ENCODE measurements around the gene MYOM1. TPM values are rescaled to one million over a fixed set of nuclear protein-coding genes. Genes with fewer than 3 reads are reported as not detected.

The MYOM1 gene
- total RNA-seq, 2 donors from 2014 or later: 0.52 to 2.0 TPM

- Mint-ChIP-seq H3K27ac (no peak overlapping the region), H3K4me1 (peaks cover under 1% of the 10 kb centered on the region), H3K36me3 (ENCODE audit: low read depth) (no peaks in the 10 kb centered on the region), H3K9me3 (no peaks in the 10 kb centered on the region), H3K4me3 (no peak overlapping the region), H3K27me3 (no peaks in the 10 kb centered on the region)
- no peak for ATAC-seq (replicated peaks)
Measured at GRCh38 chr18:3102983-3103382, 116.8 kb downstream of the MYOM1 start.

DNA sequence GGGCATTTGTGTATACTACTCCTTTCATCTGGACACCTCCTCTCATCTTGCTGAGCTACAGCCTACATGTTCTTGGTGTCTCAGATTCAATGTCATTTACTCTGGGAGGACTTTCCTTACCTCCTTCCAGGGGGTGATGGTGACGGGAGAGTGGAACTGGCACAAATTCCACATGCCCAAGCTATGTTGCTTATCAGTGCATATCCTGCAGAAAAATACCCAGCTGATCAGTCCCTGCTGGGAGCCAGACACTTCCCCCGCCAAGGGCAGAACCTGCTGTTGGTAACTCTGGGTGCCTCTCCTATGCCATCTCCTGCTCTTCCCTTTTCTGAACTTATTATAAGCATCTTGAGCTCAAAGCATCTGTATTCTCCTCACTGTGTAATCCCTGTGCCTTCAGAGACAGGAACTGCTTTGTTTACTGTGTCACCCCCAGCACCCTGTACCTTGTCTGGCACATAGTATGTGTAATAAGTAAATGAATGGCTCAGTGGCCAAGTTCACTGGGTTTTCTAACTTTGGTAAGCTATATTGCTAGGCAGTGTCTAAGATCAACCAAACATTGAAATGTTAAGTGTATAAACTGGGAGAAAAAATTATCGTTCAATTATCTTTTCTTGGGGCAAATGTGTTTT, 119.2 kb downstream of the MYOM1 start:
- Mint-ChIP-seq H3K4me1 (peaks cover 10% of the 10 kb centered on the region), H3K4me3 (no peak overlapping the region), H3K27ac (no peak overlapping the region), H3K9me3 (no peaks in the 10 kb centered on the region), H3K27me3 (no peaks in the 10 kb centered on the region), H3K36me3 (ENCODE audit: low read depth) (no peaks in the 10 kb centered on the region)
- ATAC-seq (replicated peaks): no peak

DNA sequence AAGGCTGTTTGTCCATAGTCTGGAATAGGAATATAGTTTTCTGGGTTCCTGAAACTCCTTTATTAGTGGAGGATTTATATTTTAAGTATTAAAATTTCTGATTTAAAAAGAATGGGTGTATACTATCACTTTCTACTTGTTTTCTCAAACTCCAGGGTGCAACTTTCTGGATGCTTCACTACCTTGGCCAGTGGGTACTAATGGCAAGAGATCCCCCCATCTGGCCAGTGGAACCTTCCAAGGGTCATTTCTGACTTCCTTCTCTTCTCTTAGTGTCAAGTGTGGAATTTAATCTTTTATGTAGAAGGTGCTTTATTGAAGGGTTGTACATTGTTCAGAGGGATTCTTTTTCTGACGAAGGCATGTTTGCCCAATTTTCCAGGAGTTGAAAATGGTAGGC, 120.4 kb downstream of the MYOM1 start:
- no peak overlapping the region for H3K4me3 Mint-ChIP-seq
- H3K36me3 Mint-ChIP-seq (ENCODE audit: low read depth): no peaks in the 10 kb centered on the region
- no peak overlapping the region for H3K27ac Mint-ChIP-seq
- no peaks in the 10 kb centered on the region for H3K27me3 Mint-ChIP-seq
- ATAC-seq (replicated peaks): no peak
- no peaks in the 10 kb centered on the region for H3K9me3 Mint-ChIP-seq
- peaks cover 10% of the 10 kb centered on the region for H3K4me1 Mint-ChIP-seq

DNA sequence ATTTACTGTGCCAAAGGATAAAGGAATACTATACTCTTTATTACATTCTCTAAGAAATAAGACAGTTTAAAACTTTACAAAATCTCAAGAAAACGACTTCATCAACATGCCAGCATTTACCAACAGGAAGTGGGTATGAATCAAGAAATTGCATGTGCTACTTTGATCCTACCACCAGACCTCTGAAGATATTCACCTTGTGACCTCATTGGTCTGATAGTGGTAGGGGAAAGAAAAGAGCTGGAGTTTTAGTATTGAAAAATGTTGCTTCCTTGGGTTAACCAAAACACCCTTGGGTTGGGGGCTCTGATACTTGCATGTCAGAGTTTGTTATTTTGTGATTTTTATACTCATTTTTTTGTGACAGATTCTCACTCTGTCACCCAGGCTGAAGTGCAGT, 122.7 kb downstream of the MYOM1 start:
- Mint-ChIP-seq H3K4me1 (peaks cover 10% of the 10 kb centered on the region), H3K27ac (no peak overlapping the region), H3K27me3 (no peaks in the 10 kb centered on the region), H3K4me3 (no peak overlapping the region), H3K9me3 (no peaks in the 10 kb centered on the region), H3K36me3 (ENCODE audit: low read depth) (no peaks in the 10 kb centered on the region)
- ATAC-seq (replicated peaks): peak; percentile 61

DNA sequence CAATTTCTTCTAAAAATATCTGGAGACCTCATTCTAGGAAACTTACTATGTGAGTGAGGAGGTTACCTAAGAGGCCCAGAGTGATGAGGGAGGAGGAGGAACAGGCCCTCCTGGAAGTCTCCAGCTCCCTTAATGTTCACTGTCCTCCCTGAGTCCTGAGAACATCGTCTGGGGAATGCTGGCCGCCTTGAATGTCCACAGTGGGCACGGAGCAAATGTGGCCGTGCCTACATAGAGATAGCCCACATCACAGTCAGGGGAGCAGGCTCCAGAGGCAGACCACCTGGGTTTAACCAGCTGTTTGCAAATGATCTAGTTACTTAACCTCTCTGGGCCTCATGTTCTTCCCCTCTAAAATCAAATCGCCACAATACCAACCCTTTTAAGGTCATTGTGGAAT, 123.8 kb downstream of the MYOM1 start:
- Mint-ChIP-seq H3K9me3 (no peaks in the 10 kb centered on the region), H3K4me3 (no peak overlapping the region), H3K36me3 (ENCODE audit: low read depth) (no peaks in the 10 kb centered on the region), H3K27me3 (no peaks in the 10 kb centered on the region), H3K4me1 (peaks cover 10% of the 10 kb centered on the region), H3K27ac (no peak overlapping the region)
- no peak for ATAC-seq (replicated peaks)

DNA sequence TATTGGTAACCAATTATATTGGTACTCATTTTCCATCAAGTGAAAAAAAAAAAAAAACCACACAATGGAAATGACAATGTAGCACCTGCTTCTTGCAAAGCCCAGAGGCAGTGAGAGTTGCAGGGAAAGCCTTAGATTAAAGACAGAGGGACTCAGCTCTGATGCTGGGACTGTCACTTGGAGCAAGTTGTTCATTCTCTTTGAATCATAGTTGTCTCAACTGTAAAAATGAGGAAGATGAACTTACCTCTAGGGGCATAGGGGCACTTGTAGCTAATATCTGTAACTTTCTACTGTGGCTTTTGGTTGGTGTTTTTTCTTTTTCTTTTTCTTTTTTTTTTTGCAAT, 125.5 kb downstream of the MYOM1 start:
- Mint-ChIP-seq H3K27me3 (no peaks in the 10 kb centered on the region), H3K9me3 (no peaks in the 10 kb centered on the region), H3K27ac (no peak overlapping the region), H3K4me1 (peaks cover 10% of the 10 kb centered on the region), H3K4me3 (no peak overlapping the region), H3K36me3 (ENCODE audit: low read depth) (no peaks in the 10 kb centered on the region)
- ATAC-seq (replicated peaks): no peak

GRCh38 chr18:3093624-3094337, 126.0 kb downstream of the MYOM1 start:
- Mint-ChIP-seq H3K27ac (no peak overlapping the region), H3K36me3 (ENCODE audit: low read depth) (no peaks in the 10 kb centered on the region), H3K27me3 (no peaks in the 10 kb centered on the region), H3K4me1 (peaks cover 10% of the 10 kb centered on the region), H3K4me3 (no peak overlapping the region), H3K9me3 (no peaks in the 10 kb centered on the region)
- no peak for ATAC-seq (replicated peaks)

DNA sequence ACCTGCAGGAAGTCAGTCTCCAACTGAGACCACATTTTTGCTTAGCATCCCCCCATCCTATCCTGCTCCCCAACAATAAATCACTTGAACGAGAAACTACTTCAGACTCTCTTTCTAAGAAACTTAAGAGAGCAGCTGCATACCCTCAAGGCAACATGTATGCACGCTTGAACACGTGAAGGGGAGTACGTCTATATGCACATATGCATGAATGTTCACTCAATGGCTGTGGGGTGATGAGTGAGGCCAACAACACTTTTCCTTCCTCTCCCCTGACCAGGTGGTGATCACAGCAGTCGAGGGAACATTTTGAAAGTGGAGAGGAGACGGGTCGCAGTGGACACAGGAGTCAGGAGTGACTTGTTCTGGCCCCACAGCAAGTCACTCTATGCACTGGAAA, 127.0 kb downstream of the MYOM1 start:
- no peaks in the 10 kb centered on the region for H3K36me3 Mint-ChIP-seq (ENCODE audit: low read depth)

GRCh38 chr18:3089579-3089978, 130.2 kb downstream of the MYOM1 start:
- ATAC-seq (replicated peaks): no peak
- Mint-ChIP-seq H3K4me3 (no peak overlapping the region), H3K9me3 (no peaks in the 10 kb centered on the region), H3K4me1 (no peaks in the 10 kb centered on the region), H3K27ac (no peak overlapping the region), H3K27me3 (no peaks in the 10 kb centered on the region), H3K36me3 (ENCODE audit: low read depth) (no peaks in the 10 kb centered on the region)

More for the DNA sequence above, 127.0 kb downstream of the MYOM1 start:
- Mint-ChIP-seq H3K4me3 (no peak overlapping the region), H3K27ac (no peak overlapping the region), H3K4me1 (peaks cover 7% of the 10 kb centered on the region), H3K27me3 (no peaks in the 10 kb centered on the region), H3K9me3 (no peaks in the 10 kb centered on the region)
- ATAC-seq (replicated peaks): no peak

GRCh38 chr18:3088449-3088848, 131.3 kb downstream of the MYOM1 start:
- H3K4me3 Mint-ChIP-seq: peak overlapping the region; percentile 1
- H3K4me1 Mint-ChIP-seq: no peaks in the 10 kb centered on the region

GRCh38 chr18:3086871-3087270, 132.9 kb downstream of the MYOM1 start:
- Mint-ChIP-seq H3K4me1 (no peaks in the 10 kb centered on the region), H3K36me3 (ENCODE audit: low read depth) (no peaks in the 10 kb centered on the region), H3K27me3 (no peaks in the 10 kb centered on the region), H3K27ac (no peak overlapping the region), H3K4me3 (no peak overlapping the region), H3K9me3 (no peaks in the 10 kb centered on the region)
- ATAC-seq (replicated peaks): no peak

More at GRCh38 chr18:3088449-3088848, 131.3 kb downstream of the MYOM1 start:
- H3K27ac Mint-ChIP-seq: no peak overlapping the region
- H3K36me3 Mint-ChIP-seq (ENCODE audit: low read depth): no peaks in the 10 kb centered on the region
- H3K27me3 Mint-ChIP-seq: no peaks in the 10 kb centered on the region
- no peaks in the 10 kb centered on the region for H3K9me3 Mint-ChIP-seq
- ATAC-seq (replicated peaks): no peak

DNA sequence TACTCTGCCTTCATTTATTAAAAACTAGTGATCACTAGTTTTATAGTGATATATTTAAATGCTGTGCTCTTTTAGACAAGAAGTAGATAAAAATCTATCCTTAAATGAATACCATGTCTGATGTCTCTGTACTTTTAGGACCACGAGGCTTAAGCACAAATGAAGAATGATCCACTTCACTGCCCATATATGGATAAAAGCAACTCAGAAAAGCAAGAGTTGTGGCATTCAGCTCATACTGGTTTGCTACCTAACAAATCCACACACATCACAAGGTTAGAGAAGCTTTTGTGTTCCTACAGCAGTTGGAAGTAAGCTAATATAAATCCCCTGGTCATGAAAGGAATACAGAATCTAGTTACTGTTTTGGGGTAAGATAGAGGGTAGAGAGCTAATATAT, 134.2 kb downstream of the MYOM1 start:
- no peak overlapping the region for H3K27ac Mint-ChIP-seq
- no peaks in the 10 kb centered on the region for H3K27me3 Mint-ChIP-seq
- ATAC-seq (replicated peaks): no peak
- H3K9me3 Mint-ChIP-seq: no peaks in the 10 kb centered on the region
- no peaks in the 10 kb centered on the region for H3K36me3 Mint-ChIP-seq (ENCODE audit: low read depth)
- H3K4me1 Mint-ChIP-seq: no peaks in the 10 kb centered on the region
- no peak overlapping the region for H3K4me3 Mint-ChIP-seq

GRCh38 chr18:3084206-3084605, 135.6 kb downstream of the MYOM1 start:
- no peaks in the 10 kb centered on the region for H3K9me3 Mint-ChIP-seq
- H3K36me3 Mint-ChIP-seq (ENCODE audit: low read depth): no peaks in the 10 kb centered on the region

DNA sequence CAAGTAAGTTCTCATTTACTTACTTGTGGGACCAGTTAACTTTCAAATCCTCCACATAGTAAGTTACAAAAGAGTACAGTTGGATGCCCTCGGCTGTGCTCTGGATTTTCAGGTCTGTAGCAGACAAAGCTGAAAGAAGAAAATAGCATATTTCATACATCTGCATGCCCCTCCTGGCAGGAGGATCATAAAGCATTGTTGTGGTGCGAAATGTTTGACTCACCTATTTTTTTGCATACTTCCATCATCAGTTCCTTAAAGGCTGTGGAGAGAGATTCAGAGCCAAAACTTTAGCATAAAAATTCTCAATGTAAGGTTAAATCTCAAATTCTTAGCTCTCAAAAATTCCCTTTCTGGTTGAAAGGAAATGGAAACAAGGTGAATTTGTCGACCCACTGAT, 136.0 kb downstream of the MYOM1 start:
- Mint-ChIP-seq H3K4me1 (no peaks in the 10 kb centered on the region), H3K27me3 (no peaks in the 10 kb centered on the region), H3K36me3 (ENCODE audit: low read depth) (no peaks in the 10 kb centered on the region), H3K4me3 (no peak overlapping the region), H3K27ac (no peak overlapping the region), H3K9me3 (no peaks in the 10 kb centered on the region)
- no peak for ATAC-seq (replicated peaks)

More at GRCh38 chr18:3084206-3084605, 135.6 kb downstream of the MYOM1 start:
- H3K4me1 Mint-ChIP-seq: no peaks in the 10 kb centered on the region
- no peak for ATAC-seq (replicated peaks)
- no peak overlapping the region for H3K27ac Mint-ChIP-seq
- no peak overlapping the region for H3K4me3 Mint-ChIP-seq
- no peaks in the 10 kb centered on the region for H3K27me3 Mint-ChIP-seq

- H3K4me1 Mint-ChIP-seq: no peaks in the 10 kb centered on the region
- no peak overlapping the region for H3K27ac Mint-ChIP-seq
- H3K27me3 Mint-ChIP-seq: no peaks in the 10 kb centered on the region
- H3K9me3 Mint-ChIP-seq: no peaks in the 10 kb centered on the region
- no peak for ATAC-seq (replicated peaks)
- no peaks in the 10 kb centered on the region for H3K36me3 Mint-ChIP-seq (ENCODE audit: low read depth)
- no peak overlapping the region for H3K4me3 Mint-ChIP-seq
Measured at GRCh38 chr18:3081584-3081991, 138.2 kb downstream of the MYOM1 start.

All from activated T-helper 17 cell treated with anti-CD3 and anti-CD28 coated beads, Interleukin-2, amount 50 U/mL, for 72 hours (primary cell).